H1 (cell line): Measurements from ENCODE around the gene ENPP3.

Experiments used
- EZH2 ChIP-seq: fragments of 200-600 bp; sonication (generic); IDR thresholded peaks from 2 replicates; pipeline ENCODE4 v1.7.1; 2012; ENCODE audit warnings: low read depth, mild to moderate bottlenecking, moderate library complexity, low read length, inconsistent platforms; ENCODE audit not compliant: severe bottlenecking
- RXRA ChIP-seq: IDR thresholded peaks from 2 replicates; pipeline ENCODE4 v1.6.1; 2011; ENCODE audit warnings: low read depth, mild to moderate bottlenecking, low read length, moderate library complexity; ENCODE audit not compliant: insufficient read depth
- SIN3A ChIP-seq, 2 experiments: IDR thresholded peaks in 1 of 2; conservative IDR thresholded peaks in 1 of 2; 2 replicates each; pipeline ENCODE4 v1.6.1; 2011 to 2012; ENCODE audit warnings: low read length in 2 of 2, improper control_type of control experiment in 1 of 2, low read depth in 1 of 2, mild to moderate bottlenecking in 1 of 2
- YY1 ChIP-seq: IDR thresholded peaks from 2 replicates; pipeline ENCODE4 v1.6.1; 2011; ENCODE audit warnings: low read depth, mild to moderate bottlenecking, low read length

GRCh38 chr6:131755597-131755996 is 118.5 kb downstream of the ENPP3 start:
- TF ChIP-seq RXRA, result no peak
- no peak for TF ChIP-seq YY1
- no peak for TF ChIP-seq EZH2
- no peak for TF ChIP-seq SIN3A (conservative IDR thresholded peaks at IDR 0.05 in 1 of 2, IDR thresholded peaks at IDR 0.05 in 1 of 2; ENCODE audit: low read depth in 1 of 2, low read length in 2 of 2)
